HEK293 (cell line): ENCODE data around the gene CCDC88C.

ENCODE experiments used
- ATF2 ChIP-seq: fragments of 450-650 bp; formaldehyde crosslinking; IDR thresholded peaks from 2 replicates; pipeline ENCODE4 v1.5.1; 2016; ENCODE audit warnings: missing biosample characterization, missing genetic modification characterization, low read depth
- CTCF ChIP-seq: fragments of 450-650 bp; formaldehyde crosslinking; IDR thresholded peaks from 2 replicates; pipeline ENCODE4 v1.5.1; 2016; ENCODE audit warnings: missing biosample characterization, missing genetic modification characterization
- KLF9 ChIP-seq: fragments of 450-650 bp; formaldehyde crosslinking; IDR thresholded peaks from 2 replicates; pipeline ENCODE4 v1.5.1; 2016; ENCODE audit warnings: missing biosample characterization, missing genetic modification characterization, low read depth
- YY1 ChIP-seq: fragments of 450-650 bp; formaldehyde crosslinking; IDR thresholded peaks from 2 replicates; pipeline ENCODE4 v1.5.1; 2018; ENCODE audit warnings: missing biosample characterization, missing genetic modification characterization
- ZNF544 ChIP-seq: fragments of 450-650 bp; formaldehyde crosslinking; IDR thresholded peaks from 2 replicates; pipeline ENCODE4 v1.5.0; 2017; ENCODE audit warnings: missing biosample characterization, missing genetic modification characterization
- ZNF654 ChIP-seq: fragments of 450-650 bp; formaldehyde crosslinking; IDR thresholded peaks from 2 replicates; pipeline ENCODE4 v1.5.1; 2016; ENCODE audit warnings: low read depth, missing biosample characterization, missing genetic modification characterization

GRCh38 chr14:91288876-91289275 is 128.7 kb downstream of the CCDC88C start:
- no peak for TF ChIP-seq CTCF (tag by site-specific recombination)
- TF ChIP-seq ZNF544 (tag by site-specific recombination) = no peak
- TF ChIP-seq ZNF654 (tag by site-specific recombination) = no peak
- TF ChIP-seq KLF9 (tag by site-specific recombination) = no peak
- no peak for TF ChIP-seq ATF2 (tag by site-specific recombination)
- TF ChIP-seq YY1 (tag by site-specific recombination) = no peak
